OCI-M2 (cell line): Measurements from ENCODE around the gene MRPS9.

Source experiments
- DNase-seq: peaks from one replicate; lab custom pipeline; 2025; ENCODE audit not compliant: unreplicated experiment; lab: John Stamatoyannopoulos, UW

MRPS9 gene

GRCh38 chr2:105037572-105038382 lies at the start of gene MRPS9:
Gene MRPS9 (plus strand): TSS chr2:105038069. CDS start chr2:105038093, 24 bp downstream.
- peak; percentile 82 for DNase-seq

GRCh38 chr2:105005181-105005951 lies 32.5 kb upstream of the MRPS9 start:
- DNase-seq: no peak

DNA sequence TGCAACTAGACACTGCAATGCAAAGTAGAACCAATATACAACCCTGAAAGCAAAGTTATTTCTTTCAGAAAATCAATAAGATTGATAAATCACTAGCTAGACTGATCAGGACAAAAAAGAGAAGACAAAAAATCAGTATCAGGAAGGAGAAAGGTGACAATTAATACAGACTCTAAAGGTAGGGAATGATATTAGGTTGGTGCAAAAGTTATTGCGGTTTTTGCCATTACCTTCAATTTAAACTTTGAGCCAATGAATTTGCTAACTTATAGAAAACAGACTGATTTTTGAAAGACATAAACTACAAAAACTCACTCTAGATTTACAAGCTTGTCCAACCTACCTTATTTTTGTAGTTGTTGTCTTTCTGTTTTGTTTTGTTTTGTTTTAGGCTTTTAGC lies 30.5 kb upstream of the MRPS9 start:
- no peak for DNase-seq

GRCh38 chr2:105032476-105032875 lies 5.4 kb upstream of the MRPS9 start:
- no peak for DNase-seq

- no peak for DNase-seq
These were observed 3.7 kb upstream of the MRPS9 start for GRCh38 chr2:105034170-105034569.

DNA sequence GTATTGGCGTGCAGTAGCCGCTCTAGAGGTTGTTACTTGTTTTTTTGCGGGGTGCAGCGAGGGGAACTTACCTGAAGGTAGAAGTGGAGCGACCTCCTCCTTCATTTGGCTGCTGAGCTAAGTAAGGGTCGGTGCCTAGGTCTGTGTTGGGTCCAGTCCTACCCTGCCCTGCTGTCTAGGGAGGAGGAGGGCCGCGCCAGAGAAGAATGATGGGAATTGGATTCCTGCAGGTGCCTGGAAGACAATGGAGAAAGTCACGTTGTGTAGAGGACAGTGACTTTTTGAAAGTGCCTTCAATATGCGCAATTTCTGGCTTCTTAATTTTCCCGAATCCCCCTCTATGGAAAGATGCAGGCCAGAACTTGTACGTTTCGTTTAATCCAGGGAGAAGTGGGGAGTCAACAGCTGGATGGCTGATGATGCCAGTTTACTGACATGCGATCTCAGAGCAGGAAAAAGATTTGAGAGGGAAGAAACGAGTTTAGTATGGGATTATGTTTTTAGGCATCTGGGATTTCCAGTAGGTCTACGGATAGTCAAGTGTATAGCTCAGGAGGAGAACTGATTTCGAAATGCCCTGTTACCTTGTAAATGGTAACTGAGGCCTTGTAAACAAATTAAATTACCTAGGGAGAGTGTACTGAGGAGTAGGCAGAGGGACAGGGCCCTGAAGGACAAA lies 653 bp downstream of the MRPS9 start:
- DNase-seq: no peak

DNA sequence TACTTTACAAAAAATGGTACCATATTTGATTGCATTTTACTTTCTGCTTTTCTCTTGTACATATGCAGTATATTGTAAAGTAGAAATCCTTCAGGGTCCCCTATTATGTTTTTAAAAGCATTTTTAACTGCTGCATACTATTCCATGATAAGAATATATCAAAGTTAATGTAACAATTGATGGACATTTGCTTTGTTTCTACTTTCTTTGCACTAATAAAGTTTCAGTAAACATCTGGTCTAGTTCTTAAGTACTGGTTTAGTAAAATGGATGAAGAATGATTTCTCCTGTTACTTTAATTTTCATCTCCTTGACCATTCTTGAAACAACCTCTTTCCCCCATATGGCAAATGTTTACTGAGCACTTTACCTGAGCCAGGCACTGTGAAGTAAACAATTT lies 1.7 kb downstream of the MRPS9 start:
- DNase-seq: no peak

GRCh38 chr2:105042189-105042588 lies 4.3 kb downstream of the MRPS9 start:
- DNase-seq: no peak

DNA sequence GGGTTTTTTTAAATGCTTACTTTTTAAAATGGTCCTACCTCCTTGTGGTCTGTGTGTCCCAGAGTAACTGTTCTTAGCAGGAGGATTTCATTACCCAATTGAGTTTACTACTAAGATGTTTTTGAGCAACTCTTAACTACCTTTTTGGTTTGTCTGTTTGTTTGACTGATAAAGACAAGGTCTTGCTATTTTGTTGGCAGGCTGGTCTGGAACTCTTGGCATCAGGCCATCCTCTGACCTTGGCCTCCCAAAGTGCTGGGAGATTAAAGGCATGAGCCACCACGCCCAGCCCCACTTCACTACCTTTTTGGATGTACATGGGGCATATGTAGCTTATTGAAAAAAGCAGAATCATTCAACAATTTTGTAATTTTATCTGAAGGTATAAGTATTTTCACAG lies 14.9 kb downstream of the MRPS9 start:
- no peak for DNase-seq

DNA sequence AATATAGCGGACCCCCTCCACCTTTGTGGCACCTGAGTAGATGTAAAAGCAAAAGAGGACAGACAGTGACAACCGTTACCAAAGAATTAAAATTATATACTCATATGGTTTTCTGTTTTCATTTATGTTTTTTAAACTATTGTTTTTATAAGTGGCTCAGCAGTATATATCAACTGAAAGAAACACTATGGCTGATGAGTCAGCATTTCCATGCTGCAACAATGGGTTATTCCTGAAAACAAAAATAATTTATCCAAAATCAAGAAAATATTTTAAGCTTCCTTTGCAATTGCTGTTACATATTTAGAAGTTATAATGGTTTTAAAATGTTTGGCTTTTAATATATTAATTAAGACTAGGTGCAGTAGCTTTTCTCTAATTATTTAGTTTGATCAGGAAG lies 17.7 kb downstream of the MRPS9 start:
- DNase-seq: no peak

- no peak for DNase-seq
These were observed 18.4 kb downstream of the MRPS9 start for GRCh38 chr2:105056245-105056644.

- DNase-seq: no peak
These were observed 19.1 kb downstream of the MRPS9 start for GRCh38 chr2:105057005-105057404.

- DNase-seq: no peak
These were observed 23.7 kb downstream of the MRPS9 start for GRCh38 chr2:105061560-105061959.

DNA sequence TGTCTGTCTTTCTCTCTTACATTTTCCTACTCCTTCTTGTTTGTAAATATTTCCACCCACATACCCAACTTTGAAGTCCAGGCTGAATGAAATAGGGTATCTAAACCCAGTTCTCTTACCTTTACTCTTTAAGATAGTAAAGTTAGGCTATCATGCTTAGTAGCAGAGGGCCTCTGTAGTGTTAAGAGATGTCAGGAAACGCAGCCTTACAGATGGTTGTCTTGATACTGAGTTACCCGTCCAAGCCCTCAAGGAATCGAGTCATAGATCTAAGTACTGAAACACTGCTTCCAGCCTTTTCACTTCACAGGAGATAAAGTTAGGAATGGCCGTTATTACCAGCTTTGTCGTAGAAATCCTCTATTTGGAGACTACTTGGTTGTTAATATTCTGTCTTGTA lies 24.3 kb downstream of the MRPS9 start:
- no peak for DNase-seq

GRCh38 chr2:105068387-105068786 lies 30.5 kb downstream of the MRPS9 start:
- DNase-seq: no peak

DNA sequence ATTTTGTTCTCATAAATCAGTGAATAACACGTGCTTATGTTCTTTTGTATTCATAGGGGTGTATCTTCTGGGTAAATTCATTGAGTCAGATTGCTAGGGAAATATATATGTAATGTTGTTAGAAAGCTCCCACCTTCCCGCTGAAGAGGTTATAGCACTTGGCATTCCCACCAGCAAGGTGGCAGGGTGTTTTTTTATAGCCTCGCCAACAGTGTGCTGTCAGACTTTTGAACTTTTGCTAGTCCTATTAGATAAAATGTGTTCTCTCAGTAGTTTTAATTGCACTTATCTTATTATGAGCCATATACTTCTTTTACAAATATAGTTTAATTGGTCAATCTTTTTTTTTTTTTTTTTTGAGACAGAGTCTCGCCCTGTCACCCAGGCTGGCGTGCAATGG lies 31.0 kb downstream of the MRPS9 start:
- no peak for DNase-seq

- no peak for DNase-seq
These were observed 32.4 kb downstream of the MRPS9 start for GRCh38 chr2:105070010-105070865.

GRCh38 chr2:105071379-105071778 lies 33.5 kb downstream of the MRPS9 start:
- DNase-seq: no peak

GRCh38 chr2:105072039-105072438 lies 34.2 kb downstream of the MRPS9 start:
- DNase-seq: no peak

- DNase-seq: no peak
These were observed 35.7 kb downstream of the MRPS9 start for GRCh38 chr2:105073591-105073990.

DNA sequence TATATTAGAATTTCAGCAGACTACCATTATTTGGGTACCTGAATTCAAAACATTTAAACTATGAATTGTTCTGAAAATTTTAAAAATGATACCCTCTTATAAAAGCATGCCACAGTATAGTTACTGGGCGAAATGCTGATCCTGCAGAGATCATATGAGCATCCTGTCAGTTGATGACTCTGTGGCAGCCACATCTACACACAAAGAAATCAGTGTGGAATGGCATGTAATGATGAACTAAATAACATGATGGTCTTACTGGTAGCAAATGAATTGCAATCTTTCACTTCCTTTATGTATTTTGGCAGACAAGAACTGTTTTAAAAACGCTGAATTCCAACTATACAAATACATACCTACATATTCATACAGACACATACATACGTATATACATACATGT lies 38.3 kb downstream of the MRPS9 start:
- no peak for DNase-seq
